Measurements from ENCODE around the gene SENP6.

Gene SENP6

DNA sequence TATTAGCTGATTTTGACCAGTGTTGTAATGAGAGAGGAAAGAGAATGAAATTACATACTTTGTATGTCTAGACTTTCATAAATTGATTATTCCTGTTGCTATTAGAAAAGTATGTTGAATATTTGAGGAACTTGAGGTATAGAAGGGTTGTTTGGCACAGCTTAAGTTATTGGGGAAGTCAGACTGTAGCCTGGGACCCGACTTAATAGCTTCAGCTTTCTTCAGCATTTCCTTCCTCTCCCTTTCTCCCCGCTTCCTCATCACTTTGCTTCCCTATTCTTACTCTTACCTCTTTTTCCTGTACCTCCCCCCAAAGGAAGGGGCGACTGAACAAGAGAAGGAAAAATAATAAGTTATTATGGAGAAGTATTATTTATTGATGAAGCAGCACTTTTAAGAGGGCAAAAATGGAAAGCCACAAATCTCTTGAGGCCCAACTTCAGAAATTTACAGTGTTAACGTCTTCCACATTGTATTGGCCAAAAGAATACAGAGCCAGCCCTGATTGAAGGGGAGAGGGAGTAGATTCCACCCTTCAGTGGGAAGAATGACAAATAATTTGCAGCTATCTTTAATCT lies 7.4 kb downstream of the SENP6 start:
- no peak for DNase-seq (ENCODE audit: low read depth)
- no peak overlapping the region for H3K4me3 ChIP-seq (ENCODE audit: low read length)
- TF ChIP-seq, protein P1, sequence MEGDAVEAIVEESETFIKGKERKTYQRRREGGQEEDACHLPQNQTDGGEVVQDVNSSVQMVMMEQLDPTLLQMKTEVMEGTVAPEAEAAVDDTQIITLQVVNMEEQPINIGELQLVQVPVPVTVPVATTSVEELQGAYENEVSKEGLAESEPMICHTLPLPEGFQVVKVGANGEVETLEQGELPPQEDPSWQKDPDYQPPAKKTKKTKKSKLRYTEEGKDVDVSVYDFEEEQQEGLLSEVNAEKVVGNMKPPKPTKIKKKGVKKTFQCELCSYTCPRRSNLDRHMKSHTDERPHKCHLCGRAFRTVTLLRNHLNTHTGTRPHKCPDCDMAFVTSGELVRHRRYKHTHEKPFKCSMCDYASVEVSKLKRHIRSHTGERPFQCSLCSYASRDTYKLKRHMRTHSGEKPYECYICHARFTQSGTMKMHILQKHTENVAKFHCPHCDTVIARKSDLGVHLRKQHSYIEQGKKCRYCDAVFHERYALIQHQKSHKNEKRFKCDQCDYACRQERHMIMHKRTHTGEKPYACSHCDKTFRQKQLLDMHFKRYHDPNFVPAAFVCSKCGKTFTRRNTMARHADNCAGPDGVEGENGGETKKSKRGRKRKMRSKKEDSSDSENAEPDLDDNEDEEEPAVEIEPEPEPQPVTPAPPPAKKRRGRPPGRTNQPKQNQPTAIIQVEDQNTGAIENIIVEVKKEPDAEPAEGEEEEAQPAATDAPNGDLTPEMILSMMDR (IDR thresholded peaks at IDR 0.05; ENCODE audit: insufficient read depth, low read depth, low read length, missing control alignments): no peak

DNA sequence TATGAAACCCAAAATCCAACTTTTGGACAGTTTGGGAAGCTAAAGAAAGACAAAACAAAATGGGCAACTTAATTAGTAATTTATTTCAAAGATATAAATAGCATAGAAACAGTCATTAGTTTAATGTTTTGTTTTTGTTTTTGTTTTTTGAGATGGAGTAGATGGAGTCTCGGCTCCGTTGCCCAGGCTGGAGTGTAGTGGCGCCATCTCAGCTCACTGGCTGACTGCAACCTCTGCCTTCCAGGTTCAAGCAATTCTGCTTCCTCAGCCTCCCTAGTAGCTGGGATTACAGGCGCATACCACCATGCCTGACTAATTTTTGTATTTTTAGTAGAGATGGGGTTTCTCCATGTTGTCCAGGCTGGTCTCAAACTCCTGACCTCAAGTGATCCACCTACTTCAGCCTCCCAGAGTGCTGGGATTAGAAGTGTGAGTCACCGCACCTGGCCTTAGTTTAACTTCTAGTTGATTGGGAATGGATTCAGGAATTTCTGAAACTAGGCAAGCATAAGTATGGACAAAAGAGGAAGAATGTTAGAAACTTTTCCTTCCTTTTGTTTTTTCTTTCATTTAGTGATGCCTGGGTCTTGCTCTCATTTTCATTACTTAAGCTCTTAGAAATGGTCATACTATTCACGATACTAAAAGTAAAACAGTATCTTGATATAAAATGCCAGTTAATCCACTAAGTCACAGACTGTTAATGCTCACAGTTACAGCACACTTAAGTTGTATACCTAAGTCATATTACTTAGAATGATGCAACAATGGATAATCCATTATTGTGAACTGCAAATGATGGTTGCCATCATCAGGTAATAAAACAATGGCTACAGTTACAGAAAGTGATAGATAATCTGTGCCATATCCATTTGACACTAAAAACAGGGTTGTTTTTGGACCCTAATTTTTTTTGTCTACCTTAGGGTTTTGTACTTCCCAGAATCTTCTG lies 8.2 kb downstream of the SENP6 start:
- TF ChIP-seq, protein P1 (IDR thresholded peaks at IDR 0.05; ENCODE audit: insufficient read depth, low read depth, low read length, missing control alignments): no peak
- DNase-seq (ENCODE audit: low read depth): peak; percentile 22
- no peak overlapping the region for H3K4me3 ChIP-seq (ENCODE audit: low read length)

DNA sequence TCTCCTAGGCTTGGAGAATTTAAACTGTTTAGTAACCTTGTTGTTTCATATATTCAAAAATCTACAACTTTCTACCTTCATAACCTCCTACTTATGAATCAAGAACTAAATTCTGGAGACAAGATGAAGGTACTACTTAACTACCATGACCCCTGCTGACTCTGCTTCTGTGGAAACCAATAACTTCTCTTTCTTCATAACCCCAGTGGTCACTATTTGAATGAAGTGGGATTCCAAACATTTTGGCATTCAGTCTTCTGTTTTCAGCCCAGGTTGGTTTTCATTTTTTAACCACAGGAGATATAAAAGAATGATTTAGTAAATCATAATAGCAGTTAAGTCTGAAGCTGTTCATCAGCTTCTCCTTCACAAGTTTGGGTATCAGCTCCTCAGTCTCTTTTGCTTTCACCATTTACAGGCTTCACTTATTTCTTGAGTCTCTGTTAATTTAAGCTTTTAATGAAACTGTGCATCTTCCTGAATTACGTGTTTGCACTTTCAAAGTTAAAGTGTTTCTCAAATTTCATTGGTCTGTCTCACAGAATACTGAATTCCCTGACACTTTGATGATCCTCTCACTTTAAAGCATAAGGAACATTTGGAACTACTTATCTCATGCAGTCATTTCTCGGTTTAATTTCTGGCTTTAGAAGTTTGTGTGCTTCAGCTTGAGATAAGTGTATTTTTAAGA lies 9.5 kb downstream of the SENP6 start:
- TF ChIP-seq, protein P1 (IDR thresholded peaks at IDR 0.05; ENCODE audit: insufficient read depth, low read depth, low read length, missing control alignments): no peak
- no peak for DNase-seq (ENCODE audit: low read depth)

GRCh38 chr6:75611702-75612375 lies 10.2 kb downstream of the SENP6 start:
- TF ChIP-seq, protein P1 (IDR thresholded peaks at IDR 0.05; ENCODE audit: insufficient read depth, low read depth, low read length, missing control alignments): no peak
- no peak for DNase-seq (ENCODE audit: low read depth)
- no peak overlapping the region for H3K4me3 ChIP-seq (ENCODE audit: low read length)

More for the DNA sequence above, 9.5 kb downstream of the SENP6 start:
- H3K4me3 ChIP-seq (ENCODE audit: low read length): no peak overlapping the region

- H3K4me3 ChIP-seq (ENCODE audit: low read length): no peak overlapping the region
- no peak for DNase-seq (ENCODE audit: low read depth)
- TF ChIP-seq, protein P1 (IDR thresholded peaks at IDR 0.05; ENCODE audit: insufficient read depth, low read depth, low read length, missing control alignments): no peak
Measured at GRCh38 chr6:75612434-75612833, 10.8 kb downstream of the SENP6 start.

DNA sequence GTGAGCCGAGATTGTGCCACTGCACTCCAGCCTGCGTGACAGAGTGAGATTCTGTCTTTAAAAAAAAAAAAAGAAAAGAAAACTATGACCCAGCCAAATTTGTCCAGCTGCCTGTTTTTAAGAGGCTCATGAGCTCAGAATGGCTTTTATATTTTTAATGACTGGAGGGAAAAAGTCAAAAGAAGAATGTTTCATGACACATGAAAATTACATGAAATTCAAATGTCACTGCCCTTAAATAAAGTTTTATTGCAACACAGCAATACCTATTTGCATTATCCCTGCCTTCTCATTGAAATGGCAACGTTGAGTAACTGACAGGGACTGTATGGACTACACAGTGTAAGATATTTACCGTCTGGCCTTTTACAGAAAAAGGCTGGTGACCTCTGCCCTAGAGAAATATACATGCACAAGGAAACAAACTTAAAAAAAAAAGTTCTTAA lies 11.4 kb downstream of the SENP6 start:
- DNase-seq (ENCODE audit: low read depth): no peak
- H3K4me3 ChIP-seq (ENCODE audit: low read length): no peak overlapping the region
- TF ChIP-seq, protein P1 (IDR thresholded peaks at IDR 0.05; ENCODE audit: insufficient read depth, low read depth, low read length, missing control alignments): no peak

All from epithelial cell of esophagus (primary cell).